BLaER1 (cell line): ENCODE measurements around the gene UNC5C.

Experiments
- H3K27ac ChIP-seq: shearing (Covaris generic); formaldehyde crosslinking; 2 replicates; pipeline ENCODE4 v1.8.1; 2022
- H3K27me3 ChIP-seq: shearing (Covaris generic); formaldehyde crosslinking; 2 replicates; pipeline ENCODE4 v1.8.1; 2022
- H3K36me3 ChIP-seq: shearing (Covaris generic); formaldehyde crosslinking; 2 replicates; pipeline ENCODE4 v1.8.1; 2022
- H3K4me1 ChIP-seq: shearing (Covaris generic); formaldehyde crosslinking; 2 replicates; pipeline ENCODE4 v1.8.1; 2022
- H3K4me2 ChIP-seq: shearing (Covaris generic); formaldehyde crosslinking; 2 replicates; pipeline ENCODE4 v1.8.1; 2022
- H3K4me3 ChIP-seq: shearing (Covaris generic); formaldehyde crosslinking; 2 replicates; pipeline ENCODE4 v1.8.1; 2022
- H3K9ac ChIP-seq: shearing (Covaris generic); formaldehyde crosslinking; 2 replicates; pipeline ENCODE4 v1.8.1; 2022
- H3K9me3 ChIP-seq: shearing (Covaris generic); formaldehyde crosslinking; 2 replicates; pipeline ENCODE4 v1.8.1; 2022
- H4K20me1 ChIP-seq: shearing (Covaris generic); formaldehyde crosslinking; 2 replicates; pipeline ENCODE4 v1.8.1; 2022
- Cebpa-rat ChIP-seq: shearing (Covaris generic); IDR thresholded peaks from 2 replicates; pipeline ENCODE4 v1.8.1; 2022

UNC5C gene

DNA sequence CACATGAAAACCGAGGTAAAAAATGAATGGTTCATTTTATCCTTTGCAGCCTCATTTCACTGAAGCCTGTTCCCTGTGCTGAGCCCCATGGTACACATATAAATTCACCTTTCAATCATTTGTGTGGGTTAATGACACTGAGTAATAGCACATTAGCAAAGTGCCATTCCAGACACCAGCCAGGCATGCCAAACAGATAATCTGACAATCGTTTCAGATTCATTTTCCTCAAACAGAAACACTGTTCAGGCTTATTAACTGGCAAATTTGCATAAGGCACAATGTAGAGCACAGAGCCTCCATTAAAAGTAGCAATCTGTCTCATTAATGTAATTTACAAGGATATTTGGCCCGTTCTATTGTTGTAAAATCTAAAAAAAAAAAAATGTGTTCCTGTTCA lies 76.2 kb downstream of the UNC5C start:
- no peaks in the 10 kb centered on the region for H3K36me3 ChIP-seq
- no peaks in the 10 kb centered on the region for H3K27me3 ChIP-seq
- no peak for TF ChIP-seq Cebpa-rat
- H3K9ac ChIP-seq = no peak overlapping the region
- H3K9me3 ChIP-seq = no peaks in the 10 kb centered on the region
- H4K20me1 ChIP-seq = no peaks in the 10 kb centered on the region
- H3K4me2 ChIP-seq = no peak overlapping the region
- no peaks in the 10 kb centered on the region for H3K4me1 ChIP-seq
- H3K4me3 ChIP-seq = no peak overlapping the region
- H3K27ac ChIP-seq = no peak overlapping the region

DNA sequence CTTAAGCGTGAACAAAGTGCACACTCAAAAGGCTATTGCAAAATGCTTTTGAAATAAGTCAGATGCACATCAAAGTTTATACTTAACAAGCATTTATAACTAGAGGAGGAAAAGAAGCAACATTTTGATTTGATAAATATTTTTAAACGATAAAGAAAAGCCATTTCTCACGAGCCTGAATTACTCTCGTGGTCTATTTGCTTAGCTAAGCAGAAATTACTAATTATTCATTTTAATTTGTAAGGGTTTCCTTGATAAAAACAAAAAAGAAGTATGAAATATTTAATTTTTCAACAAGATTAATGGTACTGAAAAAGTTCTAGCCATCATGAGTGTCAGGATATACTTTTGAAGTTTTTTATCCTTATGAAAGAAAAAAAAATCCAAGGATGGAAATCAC lies 78.2 kb downstream of the UNC5C start:
- H3K9me3 ChIP-seq = no peaks in the 10 kb centered on the region
- no peaks in the 10 kb centered on the region for H3K27me3 ChIP-seq
- no peak overlapping the region for H3K27ac ChIP-seq
- H3K4me3 ChIP-seq = no peak overlapping the region
- H3K4me2 ChIP-seq = no peak overlapping the region
- TF ChIP-seq Cebpa-rat = no peak
- H4K20me1 ChIP-seq = no peaks in the 10 kb centered on the region
- H3K9ac ChIP-seq = no peak overlapping the region
- H3K36me3 ChIP-seq = no peaks in the 10 kb centered on the region
- no peaks in the 10 kb centered on the region for H3K4me1 ChIP-seq

DNA sequence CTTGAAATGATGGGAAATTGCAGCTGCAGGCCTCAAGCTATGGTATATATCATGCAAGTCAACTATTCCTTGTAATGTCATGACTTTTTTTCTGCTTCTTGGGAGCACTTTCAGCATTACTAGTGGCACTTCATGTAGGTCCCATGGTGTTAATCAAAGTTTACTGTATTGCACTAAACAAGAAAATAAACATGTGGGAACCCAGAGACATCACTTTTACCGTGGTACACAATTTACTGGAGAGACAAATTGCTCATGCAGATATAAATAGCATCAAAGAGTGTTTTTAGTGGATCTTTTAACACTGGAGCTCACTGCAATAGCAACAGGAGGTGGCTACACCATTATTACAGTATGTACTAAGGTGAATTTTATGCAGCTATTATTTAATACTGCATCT lies 79.2 kb downstream of the UNC5C start:
- Histone ChIP-seq H3K4me3 (no peak overlapping the region), H3K4me1 (no peaks in the 10 kb centered on the region), H3K36me3 (no peaks in the 10 kb centered on the region), H3K9ac (no peak overlapping the region), H4K20me1 (no peaks in the 10 kb centered on the region), H3K9me3 (no peaks in the 10 kb centered on the region), H3K4me2 (no peak overlapping the region), H3K27me3 (no peaks in the 10 kb centered on the region), H3K27ac (no peak overlapping the region)
- no peak for TF ChIP-seq Cebpa-rat

DNA sequence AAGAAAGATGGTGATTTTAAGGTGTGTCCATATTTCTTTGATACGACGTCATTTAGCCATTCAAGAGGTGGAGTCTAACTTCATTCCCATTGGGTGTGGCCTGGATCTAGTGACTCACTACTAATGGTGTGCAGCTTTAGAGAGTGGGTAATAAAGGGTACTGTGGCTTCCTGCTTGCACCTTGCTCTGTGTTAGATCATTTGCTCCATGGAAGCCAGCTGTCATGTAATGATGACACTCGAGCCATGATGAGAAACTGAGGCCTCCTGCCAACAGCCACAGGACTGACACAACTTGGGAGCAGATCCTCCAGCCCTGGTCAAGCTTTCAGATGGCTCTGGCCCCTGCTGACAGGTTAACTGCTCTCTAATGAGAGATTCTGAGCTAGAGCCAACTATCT lies 82.0 kb downstream of the UNC5C start:
- no peak overlapping the region for H3K4me2 ChIP-seq
- no peaks in the 10 kb centered on the region for H3K9me3 ChIP-seq
- H4K20me1 ChIP-seq = no peaks in the 10 kb centered on the region
- H3K36me3 ChIP-seq = no peaks in the 10 kb centered on the region
- no peak overlapping the region for H3K27ac ChIP-seq
- no peaks in the 10 kb centered on the region for H3K4me1 ChIP-seq
- no peak for TF ChIP-seq Cebpa-rat
- no peak overlapping the region for H3K9ac ChIP-seq
- H3K4me3 ChIP-seq = no peak overlapping the region
- no peaks in the 10 kb centered on the region for H3K27me3 ChIP-seq

DNA sequence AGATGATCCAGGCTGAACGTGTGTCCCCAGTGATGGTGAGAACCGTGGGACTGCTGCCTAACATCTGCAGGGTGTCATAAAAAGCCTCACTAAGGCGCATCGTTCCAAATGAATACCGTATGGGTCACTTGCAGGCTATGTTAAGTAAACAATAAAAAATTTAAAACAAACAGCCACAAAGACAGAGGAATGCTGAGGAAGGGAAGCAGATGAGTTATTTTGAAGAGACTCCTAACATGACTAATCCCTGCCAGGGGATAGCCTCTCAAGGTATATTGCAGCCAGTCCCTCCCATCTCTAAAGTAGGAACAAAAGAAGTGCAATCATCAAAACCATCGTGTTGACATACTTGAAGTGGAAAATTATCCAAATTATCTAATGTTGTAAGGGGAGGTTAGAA lies 83.8 kb downstream of the UNC5C start:
- Histone ChIP-seq H3K36me3 (no peaks in the 10 kb centered on the region), H3K4me3 (no peak overlapping the region), H3K27me3 (no peaks in the 10 kb centered on the region), H3K4me2 (no peak overlapping the region), H3K4me1 (no peaks in the 10 kb centered on the region), H4K20me1 (no peaks in the 10 kb centered on the region), H3K27ac (no peak overlapping the region), H3K9ac (no peak overlapping the region), H3K9me3 (no peaks in the 10 kb centered on the region)
- TF ChIP-seq Cebpa-rat = no peak

DNA sequence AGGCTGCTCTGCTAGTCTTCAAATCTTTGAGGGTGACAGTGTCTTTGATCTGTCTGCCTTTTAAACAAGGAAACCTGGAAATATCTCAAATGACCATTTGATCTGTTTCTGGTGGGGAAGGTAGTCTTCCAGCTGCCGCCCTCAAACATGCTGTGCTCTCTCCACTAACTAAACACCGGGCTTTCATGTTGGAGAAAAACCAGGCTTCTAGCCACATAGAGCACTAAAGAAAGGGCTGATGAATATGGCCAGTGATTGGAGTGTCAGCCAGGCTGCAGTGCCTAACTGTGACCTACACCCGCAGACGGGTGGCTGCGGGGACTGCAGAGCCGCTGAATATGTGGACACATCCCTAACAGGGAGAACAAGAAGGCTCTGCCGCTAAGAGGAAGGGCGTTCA lies 85.9 kb downstream of the UNC5C start:
- Histone ChIP-seq H3K4me2 (no peak overlapping the region), H3K36me3 (no peaks in the 10 kb centered on the region), H3K4me3 (no peak overlapping the region), H4K20me1 (no peaks in the 10 kb centered on the region), H3K9me3 (no peaks in the 10 kb centered on the region), H3K27ac (no peak overlapping the region), H3K9ac (no peak overlapping the region), H3K27me3 (no peaks in the 10 kb centered on the region), H3K4me1 (no peaks in the 10 kb centered on the region)
- no peak for TF ChIP-seq Cebpa-rat

DNA sequence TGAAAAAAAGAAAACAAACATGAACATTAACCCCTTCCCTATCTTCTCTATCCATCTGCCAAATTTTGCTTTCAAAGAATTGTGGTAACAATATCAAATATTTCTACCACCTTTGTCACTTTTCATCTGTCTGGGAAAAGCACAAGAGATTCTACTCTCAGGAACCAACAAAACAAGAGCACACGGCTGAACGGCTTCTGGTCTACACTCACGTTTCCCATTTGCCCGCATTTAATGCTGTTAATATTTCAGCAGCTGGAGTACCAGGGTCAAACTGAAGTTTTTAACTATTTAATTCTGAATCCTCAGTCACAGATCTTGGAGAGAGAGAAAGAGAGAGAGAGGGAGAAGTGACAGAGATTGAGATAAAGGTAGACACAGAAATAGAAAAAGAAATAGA lies 91.4 kb downstream of the UNC5C start:
- no peaks in the 10 kb centered on the region for H3K4me1 ChIP-seq
- H3K27ac ChIP-seq = no peak overlapping the region
- H3K4me2 ChIP-seq = no peak overlapping the region
- H3K9me3 ChIP-seq = no peaks in the 10 kb centered on the region
- no peaks in the 10 kb centered on the region for H3K27me3 ChIP-seq
- no peaks in the 10 kb centered on the region for H4K20me1 ChIP-seq
- H3K9ac ChIP-seq = no peak overlapping the region
- no peaks in the 10 kb centered on the region for H3K36me3 ChIP-seq
- TF ChIP-seq Cebpa-rat = no peak
- no peak overlapping the region for H3K4me3 ChIP-seq

DNA sequence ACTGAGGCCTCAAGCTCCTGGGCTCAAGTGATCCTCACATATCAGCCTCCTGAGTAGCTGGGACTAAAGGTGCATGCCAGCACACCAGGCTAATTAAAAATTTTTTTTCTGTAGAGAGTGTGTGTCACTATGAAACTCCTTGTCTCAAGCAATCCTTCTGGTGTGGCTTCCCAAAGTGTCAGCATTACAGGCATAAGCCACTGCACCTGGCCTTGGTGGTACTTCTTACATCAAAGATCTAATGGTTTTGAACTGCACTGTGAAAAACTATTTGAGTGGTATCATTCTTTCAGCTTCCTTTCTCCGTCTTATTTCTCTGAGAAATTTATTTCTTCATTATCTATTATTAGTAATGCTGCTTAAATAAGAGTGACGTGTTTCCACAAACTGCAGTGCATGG lies 98.5 kb downstream of the UNC5C start:
- Histone ChIP-seq H3K36me3 (no peaks in the 10 kb centered on the region), H3K4me3 (no peak overlapping the region), H3K27ac (no peak overlapping the region), H3K9me3 (no peaks in the 10 kb centered on the region), H3K9ac (no peak overlapping the region), H3K4me2 (no peak overlapping the region), H3K4me1 (no peaks in the 10 kb centered on the region), H4K20me1 (no peaks in the 10 kb centered on the region), H3K27me3 (no peaks in the 10 kb centered on the region)
- no peak for TF ChIP-seq Cebpa-rat

DNA sequence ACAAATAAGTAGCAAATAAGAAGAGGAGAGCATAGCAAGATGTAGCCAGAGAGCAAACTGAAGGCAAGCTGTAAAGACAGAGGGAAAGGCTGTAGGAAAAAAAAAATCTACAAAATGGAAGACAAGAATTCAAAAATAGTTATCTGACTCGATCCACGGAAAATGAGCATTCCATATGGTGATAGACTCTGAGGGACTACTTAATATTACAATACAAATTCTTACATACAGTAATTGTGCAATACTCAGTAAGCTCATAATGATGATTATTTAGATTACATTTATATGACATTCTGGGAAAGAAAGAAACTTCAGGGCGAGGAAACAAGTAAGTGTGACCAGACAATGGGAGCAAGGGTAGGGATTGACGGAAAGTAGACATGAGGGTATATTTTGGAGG lies 102.6 kb downstream of the UNC5C start:
- Histone ChIP-seq H3K9me3 (no peaks in the 10 kb centered on the region), H3K27me3 (no peaks in the 10 kb centered on the region), H3K4me3 (no peak overlapping the region), H3K36me3 (no peaks in the 10 kb centered on the region), H3K9ac (no peak overlapping the region), H3K4me1 (no peaks in the 10 kb centered on the region), H4K20me1 (no peaks in the 10 kb centered on the region), H3K4me2 (no peak overlapping the region), H3K27ac (no peak overlapping the region)
- TF ChIP-seq Cebpa-rat = no peak

DNA sequence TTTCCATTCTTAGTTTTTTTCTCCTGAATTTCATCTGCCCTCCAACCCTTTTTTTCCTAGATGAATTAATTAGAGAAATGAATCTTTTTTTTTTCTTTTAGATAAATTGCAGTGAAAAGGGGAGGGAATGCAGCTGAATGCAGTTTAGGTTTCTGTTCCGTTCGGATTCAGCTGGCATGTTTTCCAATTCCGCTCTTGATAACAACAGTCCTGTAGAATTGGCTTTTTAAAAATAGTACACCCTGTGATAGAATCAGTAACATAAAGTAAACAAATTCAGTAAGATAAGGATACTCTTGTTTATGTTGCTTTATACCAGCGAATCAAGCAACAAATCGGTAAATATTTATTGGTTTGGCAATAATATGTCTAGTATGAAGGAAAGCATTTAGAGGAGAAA lies 103.5 kb downstream of the UNC5C start:
- H3K36me3 ChIP-seq = no peaks in the 10 kb centered on the region
- no peak overlapping the region for H3K27ac ChIP-seq
- no peak for TF ChIP-seq Cebpa-rat
- H3K9ac ChIP-seq = no peak overlapping the region
- no peaks in the 10 kb centered on the region for H3K9me3 ChIP-seq
- H3K4me2 ChIP-seq = no peak overlapping the region
- no peak overlapping the region for H3K4me3 ChIP-seq
- no peaks in the 10 kb centered on the region for H3K27me3 ChIP-seq
- H4K20me1 ChIP-seq = no peaks in the 10 kb centered on the region
- H3K4me1 ChIP-seq = no peaks in the 10 kb centered on the region

DNA sequence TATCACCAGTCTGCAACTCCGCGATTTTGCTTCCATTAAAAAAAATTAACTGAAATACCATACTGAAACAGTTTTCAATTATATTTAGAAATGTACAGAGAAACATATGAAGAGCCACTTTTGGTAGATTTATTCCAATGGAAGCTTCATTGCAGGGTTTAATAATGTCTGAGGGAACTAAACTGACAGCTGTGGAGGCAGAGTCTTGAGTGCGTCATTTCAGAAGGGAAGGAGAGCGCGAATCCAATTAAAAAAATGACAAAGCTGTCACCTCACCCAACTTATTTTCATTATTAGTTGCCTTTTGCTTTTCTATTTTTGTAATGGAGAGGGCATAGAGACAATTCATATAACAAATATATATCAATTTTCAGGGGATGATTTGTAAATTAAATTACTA lies 104.0 kb downstream of the UNC5C start:
- Histone ChIP-seq H3K9ac (no peak overlapping the region), H3K27ac (no peak overlapping the region), H3K9me3 (no peaks in the 10 kb centered on the region), H3K4me2 (no peak overlapping the region), H3K27me3 (no peaks in the 10 kb centered on the region), H4K20me1 (no peaks in the 10 kb centered on the region), H3K4me1 (no peaks in the 10 kb centered on the region), H3K36me3 (no peaks in the 10 kb centered on the region), H3K4me3 (no peak overlapping the region)
- no peak for TF ChIP-seq Cebpa-rat
